HG02678 (cell line): ENCODE measurements around the gene CALY.
"Not testable (repeated sequence)": the region's sequence is repeated elsewhere in the genome, so short reads cannot be mapped to it uniquely, and the experiment has no call there.

Source experiments
- ATAC-seq: cut with Tn5 transposase; IDR thresholded peaks from one replicate; pipeline ENCODE4 v1.9.1; 2021; ENCODE audit warnings: mild to moderate bottlenecking, moderate library complexity; ENCODE audit not compliant: unreplicated experiment

The CALY gene

DNA sequence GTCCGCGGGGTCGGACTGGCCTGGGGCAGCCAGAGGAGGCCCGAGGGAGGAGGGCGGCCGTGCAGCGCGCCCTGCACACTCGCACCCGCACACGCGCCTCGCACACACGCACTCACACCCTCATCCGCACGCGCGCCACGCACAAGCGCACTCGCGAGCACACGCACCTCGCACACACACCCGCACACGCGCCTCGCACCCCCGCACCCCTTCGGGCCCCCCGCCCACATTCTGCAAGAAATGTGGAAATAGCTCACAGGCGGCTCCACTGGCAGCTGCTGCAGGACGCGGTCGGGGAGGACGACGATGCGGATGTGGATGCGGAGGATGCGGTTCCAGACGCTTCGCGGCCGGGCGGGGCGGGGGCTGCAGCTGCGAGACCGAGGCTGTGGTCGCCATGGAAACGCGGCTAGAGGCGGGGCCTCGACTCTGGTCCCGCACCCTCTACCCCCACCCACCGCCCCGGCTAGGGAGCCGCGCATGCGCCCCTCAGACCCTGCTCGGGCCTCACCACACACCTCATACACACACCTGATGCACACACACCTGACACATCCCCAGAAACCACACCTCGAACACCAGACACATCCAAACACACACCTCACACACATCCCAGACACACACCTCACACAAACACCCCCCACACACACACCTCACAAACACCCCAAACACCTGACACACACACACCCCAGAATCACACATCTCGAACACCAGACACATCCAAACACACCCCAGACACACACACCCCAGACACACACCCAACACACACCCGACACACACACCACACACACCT is at the start of gene CALY:
CALY (minus strand) TSS at position 320 of the 793 bp plus-strand sequence. CDS start 7,907 bp downstream, outside the sequence.
- no peak for ATAC-seq

DNA sequence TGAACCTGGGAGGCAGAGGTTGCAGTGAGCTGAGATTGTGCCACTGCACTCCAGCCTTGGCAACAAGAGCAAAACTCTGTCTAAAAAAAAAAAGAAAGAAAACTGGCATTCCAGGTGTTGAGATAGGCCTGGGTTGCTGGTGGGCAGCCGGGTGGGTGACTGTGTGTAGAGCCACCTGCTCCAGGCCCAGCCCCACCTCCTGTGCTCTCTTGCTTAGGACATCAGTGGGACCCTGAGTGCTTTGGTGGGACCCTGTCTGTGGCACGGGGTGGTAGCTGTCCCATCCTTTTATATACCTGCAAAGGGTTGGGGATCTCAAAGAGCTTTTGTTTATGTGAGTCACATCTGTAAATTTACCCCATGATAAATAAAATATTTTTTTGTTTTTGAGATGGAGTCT is 48.5 kb upstream of the CALY start:
- ATAC-seq, result no peak

DNA sequence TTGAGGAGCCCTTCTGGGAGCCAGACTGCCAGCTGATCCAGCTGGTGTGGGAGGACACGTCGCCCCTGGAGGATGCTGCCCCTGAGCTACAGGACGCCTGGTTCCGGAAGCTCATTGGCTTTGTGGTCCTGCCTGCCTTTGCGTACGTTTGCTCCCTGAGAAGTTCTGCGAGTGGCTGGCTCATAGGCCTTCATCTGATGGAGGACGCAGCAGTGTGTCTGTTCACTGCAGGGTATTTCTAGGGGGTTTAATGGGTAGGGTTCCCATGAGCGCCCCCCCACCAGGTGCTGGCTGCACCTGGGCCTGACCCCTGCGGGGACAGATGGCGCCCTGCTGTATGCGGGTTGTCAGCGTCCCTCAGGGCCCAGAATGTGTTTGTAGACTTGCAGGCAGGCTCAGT is 47.4 kb upstream of the CALY start:
- no peak for ATAC-seq

GRCh38 chr10:133383551-133383950 is 46.9 kb upstream of the CALY start:
- ATAC-seq, result no peak

- ATAC-seq, result no peak
These were observed 44.3 kb upstream of the CALY start for GRCh38 chr10:133381036-133381435.

- ATAC-seq, result no peak
These were observed 43.3 kb upstream of the CALY start for GRCh38 chr10:133379801-133380666.

- peak; percentile 61 for ATAC-seq
These were observed 42.6 kb upstream of the CALY start, which contains the start of gene PAOX for GRCh38 chr10:133379152-133379800. TSS of gene PAOX (plus strand) at chr10:133379262. CDS start at chr10:133379317, 55 bp downstream.

DNA sequence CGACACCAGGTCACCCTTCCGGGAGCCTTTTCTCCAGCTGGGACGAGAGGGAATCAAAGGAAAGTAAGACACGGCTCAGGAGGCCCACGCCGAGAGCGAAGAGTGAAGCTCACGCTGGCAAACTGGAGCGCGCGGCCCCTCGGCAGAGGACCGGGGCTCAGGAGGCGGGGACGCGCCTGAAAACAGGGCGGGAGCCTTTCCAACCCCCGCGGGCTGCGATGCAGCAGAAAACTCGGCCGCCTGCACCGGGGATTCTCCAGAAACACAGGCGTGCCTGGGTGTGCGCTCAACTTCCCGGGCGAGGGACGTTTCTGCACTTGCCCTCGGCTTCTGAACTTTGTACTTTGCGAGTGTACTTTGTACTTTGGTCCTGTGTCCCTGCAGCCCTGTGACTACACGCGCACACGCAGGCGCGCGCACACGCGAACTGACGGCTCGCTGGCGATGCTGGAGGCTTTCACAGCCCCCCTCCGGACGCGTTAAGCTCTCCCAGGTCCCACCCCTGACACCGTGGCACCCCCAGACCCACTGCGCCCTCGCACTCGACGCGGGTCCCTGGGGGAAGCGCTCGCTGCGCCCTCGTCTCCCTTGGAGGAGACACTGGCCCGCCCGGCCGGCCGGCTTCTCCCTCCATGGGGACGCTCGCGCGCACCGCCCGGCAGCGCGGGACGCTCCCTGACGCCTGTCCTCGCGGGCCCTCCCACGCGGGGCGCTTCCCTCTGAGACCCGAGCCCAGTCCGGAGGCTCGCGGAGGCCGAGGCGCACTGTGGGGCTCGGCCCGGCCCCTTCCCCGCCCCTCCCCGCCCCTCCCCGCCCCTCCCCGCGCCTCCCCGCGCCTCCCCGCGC is 41.8 kb upstream of the CALY start:
- peak; percentile 46 for ATAC-seq

DNA sequence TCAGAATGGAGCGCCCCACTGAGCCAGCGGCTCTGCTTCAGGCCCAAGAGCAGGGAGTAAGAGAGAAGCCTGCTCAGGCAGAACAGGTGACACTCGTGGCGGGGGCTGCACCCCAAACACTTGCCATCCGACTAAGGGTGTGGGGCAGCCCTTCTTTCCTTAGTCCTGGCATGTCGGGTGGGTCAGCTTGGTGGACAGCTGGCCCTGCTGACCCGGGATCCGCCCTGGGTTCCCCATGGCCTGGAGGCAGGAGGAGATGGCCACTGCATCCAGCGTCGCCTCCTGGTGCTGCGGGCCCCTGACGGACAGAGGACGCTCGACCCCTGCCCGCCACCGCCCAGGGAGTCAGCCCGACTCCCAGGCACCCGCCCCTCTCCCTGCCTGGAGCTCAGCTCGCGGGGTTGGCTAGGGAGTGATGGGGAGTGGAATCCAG is 41.1 kb upstream of the CALY start:
- no peak for ATAC-seq

- ATAC-seq, result no peak
These were observed 40.5 kb upstream of the CALY start for GRCh38 chr10:133377025-133377817.

DNA sequence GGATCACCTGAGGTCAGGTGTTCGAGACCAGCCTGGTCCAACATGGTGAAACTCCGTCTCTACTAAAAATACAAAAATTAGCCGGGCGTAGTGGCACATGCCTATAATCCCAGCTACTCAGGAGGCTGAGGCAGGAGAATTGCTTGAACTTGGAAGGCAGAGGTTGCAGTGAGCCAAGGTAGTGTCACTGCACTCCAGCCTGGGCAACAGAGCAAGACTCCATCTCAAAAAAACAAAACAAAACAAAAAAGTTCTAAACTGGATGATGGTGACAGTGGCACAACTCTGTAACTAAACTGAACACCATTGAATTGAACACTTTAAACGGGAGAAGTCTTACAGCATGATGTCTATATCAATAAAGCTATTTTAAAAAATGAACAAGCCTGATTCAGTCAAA is 39.5 kb upstream of the CALY start:
- not testable (repeated sequence) for ATAC-seq

DNA sequence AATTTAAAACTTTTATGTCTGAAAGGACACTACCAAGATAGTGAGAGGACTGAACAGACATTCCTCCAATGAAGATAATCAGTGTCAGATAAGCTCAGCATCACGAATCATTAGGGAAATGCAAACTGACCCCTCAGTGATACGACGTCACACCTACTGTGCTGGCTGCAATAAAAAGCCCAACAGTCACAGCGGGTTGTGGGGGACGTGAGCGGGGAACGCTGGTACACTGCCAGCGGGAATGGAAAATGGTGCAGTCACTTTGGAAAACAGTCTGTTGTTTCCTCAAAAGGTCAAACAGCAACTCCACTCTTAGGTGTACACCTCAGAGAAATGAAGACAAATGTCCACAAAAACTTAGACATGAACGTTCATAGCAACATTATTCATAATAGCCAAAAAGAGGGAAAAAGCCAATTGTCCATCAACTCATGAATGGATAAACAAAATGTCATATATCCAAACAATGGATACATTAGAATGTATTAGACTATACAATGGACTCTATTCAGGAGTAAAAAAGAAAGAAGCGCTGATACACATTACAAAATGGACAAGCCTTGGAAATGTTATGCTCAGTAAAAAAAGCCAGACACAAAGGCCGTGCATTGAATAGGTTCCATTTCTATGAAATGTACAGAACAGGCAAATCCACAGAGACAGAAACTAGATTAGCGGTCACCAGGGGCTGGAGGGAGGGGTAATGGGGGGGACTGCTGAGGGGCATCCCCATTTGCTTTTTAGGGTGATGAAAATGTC is 38.8 kb upstream of the CALY start:
- ATAC-seq, result no peak

- peak; percentile 96 for ATAC-seq
These were observed 36.7 kb upstream of the CALY start, which contains the start of gene ECHS1 for GRCh38 chr10:133373174-133374090. TSS of gene ECHS1 (minus strand) at chr10:133373354. CDS start at chr10:133373333, 21 bp downstream.

- ATAC-seq, result no peak
These were observed 35.8 kb upstream of the CALY start for GRCh38 chr10:133372507-133372906.

- ATAC-seq, result no peak
These were observed 33.5 kb upstream of the CALY start for GRCh38 chr10:133370030-133370786.

- no peak for ATAC-seq
These were observed 31.5 kb upstream of the CALY start for GRCh38 chr10:133368153-133368552.

DNA sequence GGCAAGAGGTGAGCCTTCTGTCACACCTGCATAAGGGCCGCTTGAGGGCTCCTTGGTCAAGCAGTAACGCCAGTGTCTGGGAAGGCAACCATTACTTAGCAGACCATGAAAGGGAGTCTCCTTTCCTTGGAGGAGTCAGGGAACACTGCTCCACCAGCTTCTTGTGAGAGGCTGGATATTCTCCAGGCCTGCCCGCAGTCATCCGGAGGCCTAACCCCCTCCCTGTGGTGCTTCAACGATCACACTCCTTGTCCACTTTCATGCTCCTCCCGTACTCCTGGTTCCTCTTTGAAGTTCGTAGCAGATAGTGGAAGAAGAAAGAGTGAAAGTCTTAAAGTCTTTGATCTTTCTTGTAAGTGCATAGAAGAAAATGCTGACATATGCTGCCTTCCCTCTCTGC is 30.8 kb upstream of the CALY start:
- ATAC-seq, result not testable (repeated sequence)
